ENCODE measurements around the gene STXBP6. TPM values are rescaled to one million over a fixed set of nuclear protein-coding genes. Genes with fewer than 3 reads are reported as not detected.

The STXBP6 gene
- total and polyA plus RNA-seq, 9 donors: 17.5 to 33.5 (median 25.6) TPM

DNA sequence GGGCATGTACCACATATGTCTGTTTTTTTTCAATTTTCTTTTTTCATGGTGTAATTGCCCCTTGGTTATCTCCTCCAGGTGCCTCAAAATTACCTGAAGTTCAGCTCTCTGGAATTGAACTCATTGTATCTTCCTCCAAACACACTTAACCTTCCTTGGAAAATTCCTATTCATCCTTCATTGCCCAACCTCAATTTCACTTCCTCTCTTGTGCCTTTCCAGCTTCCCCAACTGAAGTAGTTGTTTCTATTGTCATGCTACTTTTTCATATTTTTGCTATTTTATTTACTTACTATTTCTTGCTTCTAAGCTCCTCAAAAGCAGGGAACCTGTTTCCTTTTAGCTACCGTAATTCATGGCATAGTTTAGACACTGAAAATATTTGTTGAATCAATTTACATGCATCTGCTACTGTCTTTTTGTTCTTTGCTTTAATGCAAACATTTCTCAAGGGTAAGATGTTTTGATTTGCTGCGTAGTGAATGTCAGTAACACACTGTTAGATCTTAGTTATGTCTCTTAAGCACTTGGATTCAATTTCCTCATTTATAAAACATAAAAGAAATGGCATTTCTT lies 37.0 kb upstream of the STXBP6 start:
- H3K4me1 ChIP-seq (ENCODE audit: control insufficient read depth, insufficient read depth, low read length): no peaks in the 10 kb centered on the region
- no peaks in the 10 kb centered on the region for H3K27me3 ChIP-seq (ENCODE audit: control insufficient read depth, insufficient read depth, low read length)
- WGBS (ENCODE audit: insufficient coverage): no CpG with 5 or more reads among the region's 2 CpGs
- H3K36me3 ChIP-seq (ENCODE audit: control insufficient read depth, insufficient read depth, low read length): no peaks in the 10 kb centered on the region
- no peak overlapping the region for H3K27ac ChIP-seq (ENCODE audit: low read length)
- no peak overlapping the region for H3K4me3 ChIP-seq (ENCODE audit: low read length)
- DNase-seq: peak; percentile 29
- H3K9me3 ChIP-seq (replicated peaks; ENCODE audit: control insufficient read depth, low read depth, low read length): no peaks in the 10 kb centered on the region

DNA sequence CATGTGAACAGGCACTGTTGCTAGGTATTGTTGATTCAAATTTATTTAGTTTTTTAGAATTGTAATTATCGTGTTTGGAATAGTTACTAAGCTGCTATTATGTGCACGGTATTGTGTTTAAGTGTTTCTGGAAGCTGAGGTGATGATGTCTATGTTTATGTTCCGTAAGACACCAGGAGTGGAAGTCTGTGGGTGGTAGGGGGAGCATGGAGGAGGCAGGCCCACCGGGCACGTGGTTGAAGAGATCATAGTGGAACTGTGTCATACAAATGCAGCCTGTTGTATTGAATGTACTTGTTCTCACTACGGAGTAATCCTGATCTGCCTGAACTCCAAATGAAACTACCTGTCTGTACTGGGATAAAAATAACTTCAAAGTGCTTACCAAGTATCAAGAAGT lies 36.1 kb upstream of the STXBP6 start:
- Histone ChIP-seq H3K4me3 (ENCODE audit: low read length) (no peak overlapping the region), H3K9me3 (replicated peaks; ENCODE audit: control insufficient read depth, low read depth, low read length) (no peaks in the 10 kb centered on the region), H3K27ac (ENCODE audit: low read length) (no peak overlapping the region), H3K4me1 (ENCODE audit: control insufficient read depth, insufficient read depth, low read length) (no peaks in the 10 kb centered on the region), H3K36me3 (ENCODE audit: control insufficient read depth, insufficient read depth, low read length) (no peaks in the 10 kb centered on the region), H3K27me3 (ENCODE audit: control insufficient read depth, insufficient read depth, low read length) (no peaks in the 10 kb centered on the region)
- WGBS (ENCODE audit: insufficient coverage): 73% methylated on average over 3 of the region's 6 CpGs
- no peak for DNase-seq

DNA sequence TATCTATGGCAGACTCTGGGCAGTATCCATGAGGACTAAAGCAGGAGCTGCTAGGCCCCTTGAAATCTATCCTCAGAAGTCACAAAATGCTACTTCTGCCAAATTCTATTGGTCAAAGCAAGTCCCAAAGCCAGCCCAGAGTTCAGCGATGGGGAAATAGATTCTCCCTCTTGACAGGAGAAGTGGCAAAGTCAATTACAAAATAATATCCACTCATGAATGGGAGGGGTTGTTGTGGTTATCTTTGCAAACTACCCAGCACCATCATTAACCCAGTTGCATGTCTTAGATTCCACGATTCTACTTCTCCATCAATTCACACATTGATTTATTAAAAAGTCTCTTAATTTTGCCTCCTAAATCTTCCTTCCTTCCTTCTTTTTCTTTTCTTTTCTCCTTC lies 30.7 kb upstream of the STXBP6 start:
- Histone ChIP-seq H3K27ac (ENCODE audit: low read length) (no peak overlapping the region), H3K9me3 (replicated peaks; ENCODE audit: control insufficient read depth, low read depth, low read length) (no peaks in the 10 kb centered on the region), H3K4me3 (ENCODE audit: low read length) (no peak overlapping the region), H3K4me1 (ENCODE audit: control insufficient read depth, insufficient read depth, low read length) (no peaks in the 10 kb centered on the region), H3K27me3 (ENCODE audit: control insufficient read depth, insufficient read depth, low read length) (no peaks in the 10 kb centered on the region), H3K36me3 (ENCODE audit: control insufficient read depth, insufficient read depth, low read length) (no peaks in the 10 kb centered on the region)
- no CpG with 5 or more reads among the region's 2 CpGs for WGBS (ENCODE audit: insufficient coverage)
- DNase-seq: no peak

DNA sequence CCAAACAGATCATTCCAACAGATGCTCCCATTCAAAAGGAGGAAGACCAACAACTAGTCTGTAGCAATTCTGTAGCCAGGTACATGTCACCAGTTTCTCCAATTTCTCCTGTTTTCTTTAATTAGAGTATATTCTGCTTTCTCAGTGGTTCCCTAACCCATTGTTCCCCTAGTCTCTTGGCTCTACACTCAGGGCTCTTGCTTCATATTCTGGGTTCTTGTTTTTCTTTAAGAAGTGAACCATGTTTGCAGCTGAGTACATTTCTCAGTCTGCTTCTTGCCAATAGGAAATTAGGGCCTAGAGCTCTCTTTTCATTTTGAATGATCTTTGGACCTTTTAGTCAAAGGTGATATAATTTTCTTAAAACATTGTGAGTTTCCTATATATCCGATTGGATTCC lies 29.4 kb upstream of the STXBP6 start:
- no CpG with 5 or more reads among the region's 1 CpG for WGBS (ENCODE audit: insufficient coverage)
- DNase-seq: no peak
- no peak overlapping the region for H3K27ac ChIP-seq (ENCODE audit: low read length)
- H3K9me3 ChIP-seq (replicated peaks; ENCODE audit: control insufficient read depth, low read depth, low read length): no peaks in the 10 kb centered on the region
- H3K36me3 ChIP-seq (ENCODE audit: control insufficient read depth, insufficient read depth, low read length): no peaks in the 10 kb centered on the region
- H3K27me3 ChIP-seq (ENCODE audit: control insufficient read depth, insufficient read depth, low read length): no peaks in the 10 kb centered on the region
- H3K4me3 ChIP-seq (ENCODE audit: low read length): no peak overlapping the region
- no peaks in the 10 kb centered on the region for H3K4me1 ChIP-seq (ENCODE audit: control insufficient read depth, insufficient read depth, low read length)

DNA sequence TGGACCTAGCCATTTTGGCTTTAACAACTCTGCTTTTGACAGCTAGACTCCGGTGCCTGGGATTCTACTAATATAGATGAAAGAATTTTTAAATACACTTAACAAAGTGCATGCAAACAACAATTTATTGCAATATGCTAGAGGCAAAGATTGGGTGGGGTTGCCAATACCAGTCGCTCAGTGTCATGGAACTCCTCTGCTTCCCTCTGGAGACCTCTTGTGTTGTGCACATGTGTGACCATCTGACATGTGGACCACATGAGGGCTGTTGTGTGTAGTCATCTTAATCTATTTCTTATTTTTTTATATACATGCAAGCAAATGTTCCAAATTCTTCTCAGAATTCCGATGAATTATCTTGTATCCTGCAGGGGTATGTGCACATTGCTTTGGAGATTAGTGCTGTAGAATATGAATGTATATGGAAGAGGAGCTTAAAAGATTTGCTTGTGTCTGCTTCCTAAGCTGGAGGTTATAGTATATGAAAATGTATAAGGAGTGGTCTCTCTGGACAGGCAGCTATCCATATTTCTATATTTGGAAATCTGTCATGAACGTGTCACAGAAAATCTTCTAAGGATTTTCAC lies 24.2 kb upstream of the STXBP6 start:
- no peaks in the 10 kb centered on the region for H3K9me3 ChIP-seq (replicated peaks; ENCODE audit: control insufficient read depth, low read depth, low read length)
- H3K27me3 ChIP-seq (ENCODE audit: control insufficient read depth, insufficient read depth, low read length): no peaks in the 10 kb centered on the region
- H3K36me3 ChIP-seq (ENCODE audit: control insufficient read depth, insufficient read depth, low read length): no peaks in the 10 kb centered on the region
- H3K4me3 ChIP-seq (ENCODE audit: low read length): no peak overlapping the region
- no peaks in the 10 kb centered on the region for H3K4me1 ChIP-seq (ENCODE audit: control insufficient read depth, insufficient read depth, low read length)
- no peak overlapping the region for H3K27ac ChIP-seq (ENCODE audit: low read length)
- no peak for DNase-seq
- WGBS (ENCODE audit: insufficient coverage): no CpG with 5 or more reads among the region's 4 CpGs

DNA sequence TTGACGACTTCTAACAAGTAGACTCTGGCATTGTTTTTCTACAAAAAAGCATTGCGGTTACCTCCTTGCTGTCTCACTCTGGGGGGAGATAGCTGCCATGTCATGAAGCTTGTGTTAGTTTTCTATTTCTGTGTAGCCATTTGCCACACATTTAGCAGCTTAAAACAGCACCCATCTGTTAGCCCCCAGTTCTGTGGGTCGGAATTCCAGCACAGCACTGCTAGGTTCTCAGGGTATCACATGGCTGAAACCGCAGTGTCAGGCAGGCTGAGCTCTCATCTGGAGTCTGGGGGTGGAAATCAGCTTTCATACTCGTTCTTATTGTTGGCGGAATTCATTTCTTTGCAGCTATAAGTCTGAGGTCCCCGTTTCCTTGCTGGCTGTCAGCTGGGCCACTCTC lies 19.9 kb upstream of the STXBP6 start:
- peaks cover 3% of the 10 kb centered on the region for H3K4me1 ChIP-seq (ENCODE audit: control insufficient read depth, insufficient read depth, low read length)
- H3K27me3 ChIP-seq (ENCODE audit: control insufficient read depth, insufficient read depth, low read length): no peaks in the 10 kb centered on the region
- H3K36me3 ChIP-seq (ENCODE audit: control insufficient read depth, insufficient read depth, low read length): no peaks in the 10 kb centered on the region
- 64% methylated on average over 5 of the region's 7 CpGs for WGBS (ENCODE audit: insufficient coverage)
- peak; percentile 21 for DNase-seq
- H3K27ac ChIP-seq (ENCODE audit: low read length): peak overlapping the region; percentile 57
- no peak overlapping the region for H3K4me3 ChIP-seq (ENCODE audit: low read length)
- H3K9me3 ChIP-seq (replicated peaks; ENCODE audit: control insufficient read depth, low read depth, low read length): no peaks in the 10 kb centered on the region

DNA sequence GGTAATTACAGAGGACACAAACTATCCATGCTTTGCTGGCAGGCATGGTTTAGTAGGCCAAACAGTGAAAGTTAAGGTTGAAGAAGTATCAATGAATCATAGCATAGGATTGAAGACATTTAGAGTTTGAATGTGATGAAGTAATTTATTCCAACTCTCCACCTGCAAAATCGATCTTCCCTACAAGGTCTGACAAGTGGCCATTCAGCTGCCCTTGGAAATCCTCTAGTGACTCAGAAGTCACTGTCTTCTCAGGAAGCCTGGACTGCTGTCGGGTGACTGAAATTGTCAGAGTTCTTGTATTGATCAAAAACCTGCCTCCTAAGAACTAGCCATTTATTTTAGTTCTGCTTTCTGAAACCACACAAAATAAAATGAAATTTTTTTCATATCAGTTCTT lies 17.7 kb upstream of the STXBP6 start:
- WGBS (ENCODE audit: insufficient coverage): no CpG with 5 or more reads among the region's 2 CpGs
- Histone ChIP-seq H3K27me3 (ENCODE audit: control insufficient read depth, insufficient read depth, low read length) (no peaks in the 10 kb centered on the region), H3K36me3 (ENCODE audit: control insufficient read depth, insufficient read depth, low read length) (no peaks in the 10 kb centered on the region), H3K4me1 (ENCODE audit: control insufficient read depth, insufficient read depth, low read length) (peaks cover 3% of the 10 kb centered on the region), H3K4me3 (ENCODE audit: low read length) (no peak overlapping the region), H3K27ac (ENCODE audit: low read length) (no peak overlapping the region), H3K9me3 (replicated peaks; ENCODE audit: control insufficient read depth, low read depth, low read length) (no peaks in the 10 kb centered on the region)
- DNase-seq: no peak

DNA sequence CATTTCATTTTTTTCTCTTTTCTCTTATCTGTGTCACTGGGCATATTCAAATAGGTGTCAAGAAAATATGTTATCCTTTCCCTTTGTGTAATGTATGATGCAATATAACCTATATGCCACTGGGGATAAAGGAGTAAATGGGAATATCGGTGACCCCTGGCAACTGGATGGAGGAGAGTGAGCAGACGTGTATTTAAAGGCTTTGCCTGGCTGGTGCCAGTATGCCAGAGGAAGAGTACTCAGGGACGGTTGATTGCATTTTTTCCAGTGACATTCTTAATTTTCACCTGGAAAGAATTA lies 12.0 kb upstream of the STXBP6 start:
- H3K9me3 ChIP-seq (replicated peaks; ENCODE audit: control insufficient read depth, low read depth, low read length): no peaks in the 10 kb centered on the region
- DNase-seq: no peak
- no peak overlapping the region for H3K27ac ChIP-seq (ENCODE audit: low read length)
- H3K4me1 ChIP-seq (ENCODE audit: control insufficient read depth, insufficient read depth, low read length): no peaks in the 10 kb centered on the region
- H3K36me3 ChIP-seq (ENCODE audit: control insufficient read depth, insufficient read depth, low read length): no peaks in the 10 kb centered on the region
- H3K4me3 ChIP-seq (ENCODE audit: low read length): no peak overlapping the region
- 60% methylated on average over 2 of the region's 3 CpGs for WGBS (ENCODE audit: insufficient coverage)
- no peaks in the 10 kb centered on the region for H3K27me3 ChIP-seq (ENCODE audit: control insufficient read depth, insufficient read depth, low read length)

DNA sequence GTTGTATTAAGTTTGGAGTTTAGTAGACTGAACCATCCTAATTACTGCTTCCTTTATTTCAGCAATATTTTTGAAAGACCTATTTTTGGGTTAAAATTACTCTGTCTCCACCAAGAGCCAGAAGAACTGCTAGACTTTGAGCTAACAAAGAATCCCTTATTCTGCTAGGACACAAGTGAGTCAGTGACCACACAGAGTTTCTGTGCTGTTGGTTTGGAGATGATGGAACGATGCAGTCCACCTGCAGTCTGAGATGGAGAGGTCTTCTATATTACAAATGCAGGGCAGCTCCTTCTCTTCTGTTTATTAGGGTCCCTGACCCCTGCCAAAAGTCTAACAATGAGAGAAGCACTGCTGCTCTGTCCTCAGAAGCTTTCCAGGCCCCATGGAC lies 6.7 kb upstream of the STXBP6 start:
- H3K4me1 ChIP-seq (ENCODE audit: control insufficient read depth, insufficient read depth, low read length): no peaks in the 10 kb centered on the region
- H3K27me3 ChIP-seq (ENCODE audit: control insufficient read depth, insufficient read depth, low read length): peaks cover under 1% of the 10 kb centered on the region
- WGBS (ENCODE audit: insufficient coverage): no CpG with 5 or more reads among the region's 1 CpG
- DNase-seq: no peak
- no peak overlapping the region for H3K27ac ChIP-seq (ENCODE audit: low read length)
- no peak overlapping the region for H3K4me3 ChIP-seq (ENCODE audit: low read length)
- no peaks in the 10 kb centered on the region for H3K36me3 ChIP-seq (ENCODE audit: control insufficient read depth, insufficient read depth, low read length)
- H3K9me3 ChIP-seq (replicated peaks; ENCODE audit: control insufficient read depth, low read depth, low read length): no peaks in the 10 kb centered on the region

DNA sequence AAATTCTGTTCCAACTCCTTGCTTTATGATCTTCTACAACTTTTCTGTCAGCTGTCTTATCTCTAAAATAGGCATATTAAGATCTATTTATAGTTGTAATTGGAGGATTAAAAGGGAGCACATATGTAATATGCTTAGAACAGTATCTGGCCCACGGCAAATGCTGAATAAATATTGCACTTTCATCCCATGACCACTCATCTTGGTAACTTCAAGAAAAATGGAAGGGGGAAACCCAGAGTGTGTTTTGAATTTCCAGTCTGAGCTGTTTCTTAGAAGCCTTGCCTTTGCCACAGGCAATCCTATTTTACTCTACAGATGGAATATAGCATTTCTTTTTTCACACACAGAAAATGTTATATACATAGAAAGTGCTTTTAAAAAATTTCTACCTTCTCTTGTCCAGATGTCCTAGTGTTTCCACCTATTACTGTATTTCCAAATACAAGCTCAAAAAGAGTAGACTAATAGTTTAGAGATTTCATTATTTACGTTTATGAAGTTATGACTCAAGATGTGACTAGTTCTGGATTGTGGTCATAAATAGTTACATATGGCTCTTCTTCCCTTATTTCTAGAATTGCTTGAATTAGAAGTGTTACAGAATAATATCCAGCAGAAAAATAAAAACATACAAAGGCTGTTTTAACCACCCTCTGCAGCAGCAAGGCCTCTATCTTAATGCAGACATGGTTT lies 6.2 kb upstream of the STXBP6 start:
- Histone ChIP-seq H3K4me1 (ENCODE audit: control insufficient read depth, insufficient read depth, low read length) (peaks cover under 1% of the 10 kb centered on the region), H3K4me3 (ENCODE audit: low read length) (no peak overlapping the region), H3K36me3 (ENCODE audit: control insufficient read depth, insufficient read depth, low read length) (no peaks in the 10 kb centered on the region), H3K27me3 (ENCODE audit: control insufficient read depth, insufficient read depth, low read length) (peaks cover 2% of the 10 kb centered on the region), H3K9me3 (replicated peaks; ENCODE audit: control insufficient read depth, low read depth, low read length) (no peaks in the 10 kb centered on the region), H3K27ac (ENCODE audit: low read length) (no peak overlapping the region)
- no CpG with 5 or more reads among the region's 2 CpGs for WGBS (ENCODE audit: insufficient coverage)
- no peak for DNase-seq

Measured in muscle of leg (tissue), 11 donors.